OCI-LY1 (cell line): ENCODE results near the gene CDH23.

ENCODE experiments used
- CTCF ChIP-seq: fragments of 200-600 bp; sonication (generic), shearing (Covaris generic); IDR thresholded peaks from 2 replicates; pipeline ENCODE4 v1.5.1; 2017; ENCODE audit warnings: mild to moderate bottlenecking, antibody characterized with exemption, low read length, moderate library complexity, mixed read lengths
- EZH2 ChIP-seq: fragments of 200-600 bp; sonication (generic), shearing (Covaris generic); IDR thresholded peaks from 2 replicates; pipeline ENCODE4 v1.8.0; 2017; ENCODE audit warnings: borderline replicate concordance, mixed run types, mild to moderate bottlenecking, antibody characterized with exemption, low read length, moderate library complexity, mixed read lengths

GRCh38 chr10:71731791-71732190 is 335.1 kb downstream of the CDH23 start:
- TF ChIP-seq CTCF (no peak), EZH2 (no peak)
